ENCODE results near the gene SMG6.
"Not testable (repeated sequence)": the region's sequence is repeated elsewhere in the genome, so short reads cannot be mapped to it uniquely, and the experiment has no call there.

SMG6 gene

GRCh38 chr17:2013220-2013993 is 290.2 kb downstream of the SMG6 start:
- not testable (repeated sequence) for DNase-seq (ENCODE audit: low read depth in 1 of 2, low spot score in 1 of 2)

GRCh38 chr17:2012499-2012898 is 291.1 kb downstream of the SMG6 start:
- no peak for DNase-seq (ENCODE audit: low read depth in 1 of 2, low spot score in 1 of 2)

- DNase-seq (ENCODE audit: low read depth in 1 of 2, low spot score in 1 of 2), result no peak
Measured at GRCh38 chr17:2011411-2012371, 291.9 kb downstream of the SMG6 start.

All from activated T-helper 1 cell treated with anti-CD3 and anti-CD28 coated beads, Interleukin-2, amount 50 U/mL, for 16 hours (primary cell).